Metanephros (tissue), 2 donors: ENCODE results near the gene VIL1. TPM values are rescaled to one million over a fixed set of nuclear protein-coding genes. Genes with fewer than 3 reads are reported as not detected.

Source experiments
- small RNA-seq: library from RNA; depleted of rRNA; stranded (forward); fragments of <200 nt; gene quantifications from one replicate; pipeline ENCODE3, GENCODE V24; 2014; ENCODE audit warnings: low replicate concordance
- total RNA-seq: library from RNA; depleted of rRNA; stranded (reverse); fragments of >200 nt; gene quantifications from one replicate; pipeline ENCODE4 v1.2.3, GENCODE V29; 2014

The VIL1 gene
- 12.6 TPM for total RNA-seq

DNA sequence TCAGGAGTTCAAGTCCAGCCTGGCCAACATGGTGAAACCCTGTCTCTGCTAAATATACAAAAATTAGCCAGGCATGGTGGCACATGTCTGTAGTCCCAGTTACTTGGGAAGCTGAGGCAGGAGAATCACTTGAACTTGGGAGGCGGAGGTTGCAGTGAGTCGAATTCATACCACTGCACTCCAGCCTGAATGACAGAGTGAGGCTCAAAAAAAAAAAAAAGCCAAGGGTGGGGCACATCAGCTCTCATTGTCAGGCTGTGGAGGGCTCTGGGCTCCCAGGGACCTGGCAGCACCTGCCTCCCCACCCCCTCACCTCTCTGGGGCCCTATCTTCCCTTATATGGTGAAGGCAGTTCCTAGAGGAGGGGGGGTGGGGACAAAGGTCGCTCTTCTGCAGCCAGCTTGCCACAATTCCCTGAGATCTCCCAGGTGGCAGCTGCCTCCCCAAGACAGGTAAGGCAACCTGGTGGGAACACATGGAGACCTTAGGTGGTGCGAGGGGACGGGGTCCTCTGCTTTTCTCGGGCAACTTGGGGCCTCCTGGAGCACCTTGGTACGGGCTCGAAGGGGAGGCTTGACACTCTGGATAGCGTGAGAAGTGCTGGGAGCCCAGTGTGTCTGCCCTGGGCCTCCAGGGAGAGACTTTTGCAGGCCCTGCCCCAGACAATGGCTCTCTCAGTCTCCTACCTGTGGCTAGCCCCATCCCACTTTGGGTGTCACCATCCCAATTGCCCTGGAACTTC lies at the start of gene VIL1:
Gene VIL1, plus strand, starts transcription at position 407 of the 742 bp plus-strand sequence. CDS start 4,656 bp downstream, outside the sequence.

DNA sequence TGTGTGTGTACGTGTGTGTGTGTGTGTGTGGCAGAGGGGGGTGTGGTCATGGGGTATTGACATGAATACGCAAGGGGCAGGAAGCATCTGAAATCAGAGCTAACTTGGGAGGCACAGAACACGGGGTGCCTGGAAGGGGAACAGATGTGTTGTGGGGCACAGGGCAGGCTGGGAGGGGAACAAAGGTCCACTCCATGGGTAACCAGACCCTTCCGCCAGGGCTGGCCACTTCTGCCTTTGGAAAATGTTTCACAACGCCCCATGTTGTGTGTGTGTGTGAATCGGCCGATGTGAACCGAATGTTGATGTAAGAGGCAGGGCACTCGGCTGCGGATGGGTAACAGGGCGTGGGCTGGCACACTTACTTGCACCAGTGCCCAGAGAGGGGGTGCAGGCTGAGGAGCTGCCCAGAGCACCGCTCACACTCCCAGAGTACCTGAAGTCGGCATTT lies 37.0 kb upstream of the VIL1 start, which contains the start of gene SLC11A1:
Gene SLC11A1, plus strand, starts transcription at position 358 of the 451 bp plus-strand sequence. CDS start 96 bp downstream, outside the sequence.

DNA sequence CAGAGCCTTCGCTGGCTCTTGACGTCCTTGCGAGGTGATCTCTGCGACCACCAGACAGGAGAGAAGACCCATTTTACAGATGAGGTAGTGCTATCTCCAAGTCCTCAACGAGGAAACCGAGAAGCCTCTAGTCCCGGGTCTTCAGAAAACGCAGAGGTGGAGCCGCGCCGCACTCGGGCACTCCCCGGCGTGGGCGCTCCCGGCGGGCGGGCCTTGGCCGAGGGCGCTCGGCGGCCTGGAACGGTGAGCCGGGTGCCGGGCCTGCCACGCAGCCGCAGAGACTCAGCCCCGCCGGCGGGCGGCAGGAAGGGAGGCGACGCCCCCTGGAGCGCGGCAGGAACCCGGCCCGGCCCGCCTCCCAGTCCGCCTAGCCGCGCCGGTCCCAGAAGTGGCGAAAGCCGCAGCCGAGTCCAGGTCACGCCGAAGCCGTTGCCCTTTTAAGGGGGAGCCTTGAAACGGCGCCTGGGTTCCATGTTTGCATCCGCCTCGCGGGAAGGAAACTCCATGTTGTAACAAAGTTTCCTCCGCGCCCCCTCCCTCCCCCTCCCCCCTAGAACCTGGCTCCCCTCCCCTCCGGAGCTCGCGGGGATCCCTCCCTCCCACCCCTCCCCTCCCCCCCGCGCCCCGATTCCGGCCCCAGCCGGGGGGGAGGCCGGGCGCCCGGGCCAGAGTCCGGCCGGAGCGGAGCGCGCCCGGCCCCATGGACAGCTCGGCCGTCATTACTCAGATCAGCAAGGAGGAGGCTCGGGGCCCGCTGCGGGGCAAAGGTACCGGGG lies 19.3 kb upstream of the VIL1 start, which contains the start of gene CTDSP1:
Gene CTDSP1, plus strand, starts transcription at position 478 of the 776 bp plus-strand sequence. Its CDS starts 223 bp downstream, at position 701.

Small RNAs within 50 kb of the gene (small RNA-seq; reads per million reads assigned to genes)
- gene MIR26B = 952 reads per million, percentile 99 among the genes with 10 or more reads in this experiment

Other genes starting within 250 kb of the VIL1 start
- gene ARPC2, start 201.9 kb upstream of the VIL1 start, total RNA-seq = 159 TPM
- gene GPBAR1, start 158.1 kb upstream of the VIL1 start, total RNA-seq = 1.9 TPM
- gene AAMP, start 149.0 kb upstream of the VIL1 start, total RNA-seq = 141 TPM
- gene PNKD, start 148.6 kb upstream of the VIL1 start, total RNA-seq = 64.0 TPM
- 97.8 TPM for gene TMBIM1, start 126.6 kb upstream of the VIL1 start, total RNA-seq
- gene CATIP, start 62.3 kb upstream of the VIL1 start, total RNA-seq = 4.0 TPM
- gene SLC11A1, start 36.9 kb upstream of the VIL1 start, total RNA-seq = 15.5 TPM
- gene CTDSP1, start 19.3 kb upstream of the VIL1 start, total RNA-seq = 126 TPM
- gene USP37, start 149.2 kb downstream of the VIL1 start, total RNA-seq = 19.6 TPM
- 35.9 TPM for gene CNOT9, start 149.7 kb downstream of the VIL1 start, total RNA-seq
- gene PLCD4, start 188.8 kb downstream of the VIL1 start, total RNA-seq = 6.7 TPM
- gene ZNF142, start 240.5 kb downstream of the VIL1 start, total RNA-seq = 16.7 TPM
- gene BCS1L, start 240.6 kb downstream of the VIL1 start, total RNA-seq = 27.1 TPM